Measurements from ENCODE around the gene NOTCH4.

The NOTCH4 gene

DNA sequence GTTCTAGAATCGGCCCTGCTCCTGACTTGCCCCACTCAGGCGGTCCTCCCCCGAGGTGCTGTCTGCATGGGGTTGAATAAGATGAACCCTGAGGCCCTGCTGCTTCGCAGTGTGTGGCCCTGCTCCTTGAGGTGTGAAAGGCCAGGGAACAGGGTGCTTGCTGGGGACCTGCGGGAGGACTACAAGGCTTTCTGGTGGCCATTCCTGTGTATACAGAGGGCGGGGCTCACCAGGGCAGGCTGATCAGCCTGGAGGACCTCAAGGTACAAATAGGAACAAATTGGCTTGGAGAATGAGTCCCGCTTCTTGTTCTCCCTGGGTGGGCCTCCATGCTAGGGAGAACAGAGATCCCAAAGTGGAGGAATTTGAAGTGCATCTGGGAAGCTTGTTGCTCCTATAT lies 5.7 kb downstream of the NOTCH4 start:
- no peak for DNase-seq (ENCODE audit: low spot score)
- H3K27ac ChIP-seq, result no peak overlapping the region
- TF ChIP-seq CTCF (conservative IDR thresholded peaks at IDR 0.05; ENCODE audit: low read depth), result no peak
- CTCF ChIA-PET, result no interaction called here
- POLR2A ChIA-PET (ENCODE audit: low non-redundant PET), result no interaction called here

- DNase-seq (ENCODE audit: low spot score), result no peak
- no peak overlapping the region for H3K27ac ChIP-seq
- CTCF ChIA-PET, result no interaction called here
- POLR2A ChIA-PET (ENCODE audit: low non-redundant PET), result no interaction called here
- TF ChIP-seq CTCF (conservative IDR thresholded peaks at IDR 0.05; ENCODE audit: low read depth), result no peak
Measured at GRCh38 chr6:32216998-32217397, 6.9 kb downstream of the NOTCH4 start.

DNA sequence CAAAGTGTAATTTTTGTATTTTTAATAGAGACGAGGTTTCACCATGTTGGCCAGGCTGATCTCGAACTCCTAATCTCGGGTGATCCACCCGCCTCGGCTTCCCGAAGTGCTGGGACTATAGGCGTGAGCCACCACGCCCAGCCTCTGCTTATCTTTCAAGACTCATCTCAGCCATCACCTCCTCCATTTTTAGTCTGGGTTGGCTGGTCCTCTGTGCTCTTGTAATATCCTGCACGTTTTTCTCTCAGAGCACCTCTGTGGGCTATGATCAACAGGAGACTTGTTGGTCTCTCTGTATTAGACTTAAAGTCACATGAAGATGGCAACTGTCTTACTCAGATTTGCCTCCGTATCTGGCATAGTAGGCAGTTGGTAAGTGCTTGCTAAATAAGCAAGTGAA lies 7.6 kb downstream of the NOTCH4 start:
- no peak for TF ChIP-seq CTCF (conservative IDR thresholded peaks at IDR 0.05; ENCODE audit: low read depth)
- POLR2A ChIA-PET (ENCODE audit: low non-redundant PET), result no interaction called here
- CTCF ChIA-PET, result no interaction called here
- no peak overlapping the region for H3K27ac ChIP-seq
- DNase-seq (ENCODE audit: low spot score), result no peak

GRCh38 chr6:32215617-32216016 lies 8.2 kb downstream of the NOTCH4 start:
- no peak for DNase-seq (ENCODE audit: low spot score)
- CTCF ChIA-PET, result no interaction called here
- no peak overlapping the region for H3K27ac ChIP-seq
- TF ChIP-seq CTCF (conservative IDR thresholded peaks at IDR 0.05; ENCODE audit: low read depth), result no peak
- POLR2A ChIA-PET (ENCODE audit: low non-redundant PET), result no interaction called here

GRCh38 chr6:32214126-32214525 lies 9.7 kb downstream of the NOTCH4 start:
- DNase-seq (ENCODE audit: low spot score), result no peak
- TF ChIP-seq CTCF (conservative IDR thresholded peaks at IDR 0.05; ENCODE audit: low read depth), result no peak
- ChIA-PET POLR2A (ENCODE audit: low non-redundant PET) (no interaction called here), CTCF (interaction anchor here (0.6 kb wide), 1 partner anchor 1020 kb away, joined by 3 read pairs; no protein-coding TSS in a partner anchor)
- no peak overlapping the region for H3K27ac ChIP-seq

- ChIA-PET POLR2A (ENCODE audit: low non-redundant PET) (no interaction called here), CTCF (no interaction called here)
Measured at GRCh38 chr6:32213649-32214048, 10.2 kb downstream of the NOTCH4 start.

More at GRCh38 chr6:32213649-32214048, 10.2 kb downstream of the NOTCH4 start:
- no peak overlapping the region for H3K27ac ChIP-seq
- no peak for TF ChIP-seq CTCF (conservative IDR thresholded peaks at IDR 0.05; ENCODE audit: low read depth)
- no peak for DNase-seq (ENCODE audit: low spot score)

Data from RWPE1 (cell line).